NOMO-1 treated with DMSO at 0.1 percent for 48 hours (cell line): ENCODE data around the gene PKNOX2.

Experiments used
- DNase-seq: peaks from one replicate; lab custom pipeline; 2025; ENCODE audit not compliant: unreplicated experiment; lab: John Stamatoyannopoulos, UW

Gene PKNOX2

GRCh38 chr11:125164422-125165110, at the start of gene PKNOX2:
PKNOX2 (plus strand) TSS chr11:125164751; CDS start chr11:125351306, 186,555 bp downstream.
- DNase-seq: peak; percentile 36

- no peak for DNase-seq
These were observed 47.1 kb upstream of the PKNOX2 start for GRCh38 chr11:125117429-125117828.

- DNase-seq: no peak
These were observed 41.2 kb upstream of the PKNOX2 start for GRCh38 chr11:125123194-125123946.

- peak; percentile 79 for DNase-seq
These were observed 40.5 kb upstream of the PKNOX2 start for GRCh38 chr11:125123947-125124617.

- DNase-seq: no peak
These were observed 39.9 kb upstream of the PKNOX2 start for GRCh38 chr11:125124618-125124992.

GRCh38 chr11:125128450-125128849, 36.1 kb upstream of the PKNOX2 start:
- no peak for DNase-seq

- no peak for DNase-seq
These were observed 35.1 kb upstream of the PKNOX2 start for GRCh38 chr11:125129316-125129993.

GRCh38 chr11:125132071-125132470, 32.5 kb upstream of the PKNOX2 start:
- no peak for DNase-seq

GRCh38 chr11:125132596-125132995, 32.0 kb upstream of the PKNOX2 start:
- DNase-seq: no peak

GRCh38 chr11:125136001-125136400, 28.6 kb upstream of the PKNOX2 start:
- DNase-seq: no peak

- DNase-seq: no peak
These were observed 25.6 kb upstream of the PKNOX2 start for GRCh38 chr11:125138966-125139365.

GRCh38 chr11:125139778-125140177, 24.8 kb upstream of the PKNOX2 start:
- no peak for DNase-seq

GRCh38 chr11:125140233-125140632, 24.3 kb upstream of the PKNOX2 start:
- no peak for DNase-seq

GRCh38 chr11:125141178-125141577, 23.4 kb upstream of the PKNOX2 start:
- no peak for DNase-seq

- peak; percentile 6 for DNase-seq
These were observed 22.6 kb upstream of the PKNOX2 start for GRCh38 chr11:125141686-125142535.

- no peak for DNase-seq
These were observed 18.3 kb upstream of the PKNOX2 start for GRCh38 chr11:125146232-125146631.

GRCh38 chr11:125147280-125147679, 17.3 kb upstream of the PKNOX2 start:
- no peak for DNase-seq

- no peak for DNase-seq
These were observed 16.5 kb upstream of the PKNOX2 start for GRCh38 chr11:125148011-125148410.

GRCh38 chr11:125148743-125149142, 15.8 kb upstream of the PKNOX2 start:
- DNase-seq: no peak

- no peak for DNase-seq
These were observed 10.7 kb upstream of the PKNOX2 start for GRCh38 chr11:125153837-125154236.
